GM12892 (cell line): ENCODE measurements around the gene KLHL26.
"Not testable (repeated sequence)": the region's sequence is repeated elsewhere in the genome, so short reads cannot be mapped to it uniquely, and the experiment has no call there.

Experiments used
- POLR2A ChIP-seq: IDR thresholded peaks from 2 replicates; pipeline ENCODE4 v1.6.1; 2011; ENCODE audit warnings: low read depth, low read length, control low read depth
- TAF1 ChIP-seq: IDR thresholded peaks from 2 replicates; pipeline ENCODE4 v1.6.1; 2011; ENCODE audit warnings: low read depth, mild to moderate bottlenecking, control low read depth, low read length, borderline replicate concordance

DNA sequence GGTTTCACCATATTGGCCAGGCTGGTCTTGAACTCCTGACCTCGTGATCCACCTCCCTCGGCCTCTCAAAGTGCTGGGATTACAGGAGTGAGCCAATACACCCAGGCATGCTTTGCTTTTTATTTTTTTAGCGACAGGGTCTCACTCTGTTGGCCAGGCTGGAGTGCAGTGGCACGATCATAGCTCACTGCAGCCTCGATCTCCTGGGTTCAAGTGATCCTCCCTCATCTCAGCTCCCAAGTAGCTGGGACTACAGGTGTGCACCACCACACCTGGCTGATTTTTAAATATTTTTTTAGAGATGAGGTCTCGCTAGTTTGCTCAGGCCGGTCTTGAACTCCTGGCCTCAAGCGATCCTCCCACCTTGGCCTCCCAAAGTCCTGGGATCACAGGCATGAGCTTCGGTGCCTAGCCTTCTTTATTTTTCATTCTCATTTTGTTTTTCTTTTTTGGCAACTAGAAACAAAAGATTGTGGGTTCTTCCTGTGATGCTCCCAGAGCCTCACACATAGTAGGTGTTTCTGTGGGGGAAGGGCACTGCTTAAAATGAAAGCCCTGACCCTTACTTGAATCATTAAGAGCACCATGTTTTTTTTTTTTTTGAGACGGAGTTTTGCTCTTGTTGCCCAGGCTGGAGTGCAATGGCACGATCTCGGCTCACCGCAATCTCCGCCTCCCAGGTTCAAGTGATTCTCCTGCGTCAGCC lies 36.0 kb upstream of the KLHL26 start:
- TF ChIP-seq POLR2A, TAF1: not testable (repeated sequence)
